GM18873 (cell line): ENCODE measurements around the gene ADGRB3.

ENCODE experiments used
- ATAC-seq: cut with Tn5 transposase; IDR thresholded peaks from one replicate; pipeline ENCODE4 v1.9.1; 2021; ENCODE audit warnings: mild to moderate bottlenecking, moderate library complexity, moderate number of reproducible peaks; ENCODE audit not compliant: unreplicated experiment, low FRiP score

ADGRB3 gene

GRCh38 chr6:68634726-68635411 lies at the start of gene ADGRB3:
TSS of gene ADGRB3 (plus strand) at chr6:68635282. CDS start at chr6:68638676, 3,394 bp downstream.
- ATAC-seq = peak; percentile 64

- ATAC-seq = no peak
These were observed 41.5 kb upstream of the ADGRB3 start for GRCh38 chr6:68593558-68593957.

- ATAC-seq = no peak
These were observed 37.4 kb upstream of the ADGRB3 start for GRCh38 chr6:68597642-68598041.

- ATAC-seq = no peak
These were observed 19.1 kb upstream of the ADGRB3 start for GRCh38 chr6:68615938-68616337.

GRCh38 chr6:68625998-68626397 lies 9.1 kb upstream of the ADGRB3 start:
- ATAC-seq = no peak

GRCh38 chr6:68628161-68628560 lies 6.9 kb upstream of the ADGRB3 start:
- ATAC-seq = no peak

- no peak for ATAC-seq
These were observed 2.3 kb upstream of the ADGRB3 start for GRCh38 chr6:68632734-68633133.

- ATAC-seq = no peak
These were observed 1.7 kb upstream of the ADGRB3 start for GRCh38 chr6:68633281-68633971.

GRCh38 chr6:68633972-68634725 lies 933 bp upstream of the ADGRB3 start:
- ATAC-seq = peak; percentile 19

- no peak for ATAC-seq
These were observed 277 bp downstream of the ADGRB3 start for GRCh38 chr6:68635412-68635705.

- no peak for ATAC-seq
These were observed 828 bp downstream of the ADGRB3 start for GRCh38 chr6:68635706-68636513.

GRCh38 chr6:68636666-68637065 lies 1.6 kb downstream of the ADGRB3 start:
- ATAC-seq = no peak

- no peak for ATAC-seq
These were observed 2.0 kb downstream of the ADGRB3 start for GRCh38 chr6:68637071-68637470.

- ATAC-seq = no peak
These were observed 2.7 kb downstream of the ADGRB3 start for GRCh38 chr6:68637782-68638181.

GRCh38 chr6:68638230-68638900 lies 3.3 kb downstream of the ADGRB3 start:
- ATAC-seq = no peak

- ATAC-seq = no peak
These were observed 4.1 kb downstream of the ADGRB3 start for GRCh38 chr6:68639211-68639610.

GRCh38 chr6:68639826-68640490 lies 4.9 kb downstream of the ADGRB3 start:
- no peak for ATAC-seq

GRCh38 chr6:68640491-68640835 lies 5.4 kb downstream of the ADGRB3 start:
- no peak for ATAC-seq

- ATAC-seq = no peak
These were observed 6.1 kb downstream of the ADGRB3 start for GRCh38 chr6:68641172-68641571.

- ATAC-seq = no peak
These were observed 7.0 kb downstream of the ADGRB3 start for GRCh38 chr6:68642081-68642480.
